HepG2 (cell line): ENCODE measurements around the gene WDR86. TPM values are rescaled to one million over a fixed set of nuclear protein-coding genes. Genes with fewer than 3 reads are reported as not detected.

Experiments used
- ATAC-seq: fragments of 200-7000 bp; cut with Tn5 transposase; 3 replicates; pipeline ENCODE4 v1.9.1; 2020; ENCODE audit warnings: mild to moderate bottlenecking, moderate library complexity
- BruUV-seq: library from RNA; stranded (reverse); fragments of 400-500 nt; replicated peaks from 2 replicates; lab custom pipeline; 2021; lab: Mats Ljungman, UMichigan
- CTCF ChIA-PET: fragments of 300-600 bp; formaldehyde crosslinking; extraction: SDS; loops from one replicate; lab custom pipeline; 2021; ENCODE audit warnings: low total read pairs, inconsistent platforms, low intra/inter-chr PET ratio; lab: Yijun Ruan, JAX
- POLR2A ChIA-PET: fragments of 350-600 bp; sonication (Branson Sonifier 250); formaldehyde crosslinking; loops from one replicate; lab custom pipeline; 2020; ENCODE audit warnings: antibody characterized with exemption, inconsistent platforms; lab: Yijun Ruan, JAX
- DNase-seq: peaks from one replicate; pipeline ENCODE4 v3.0.0-alpha.2; 2015; ENCODE audit warnings: low spot score
- FAIRE-seq: peaks from 3 replicates; lab custom pipeline; 2011; peaks lifted over from hg19 to GRCh38; lab: Jason Lieb, UNC
- H2AFZ ChIP-seq: one replicate; pipeline ENCODE4 v1.6.1; 2011; ENCODE audit warnings: low read length, inconsistent platforms
- H3K27ac ChIP-seq: fragments of 300-600 bp; 3 replicates; pipeline ENCODE4 v1.8.0; 2011; ENCODE audit warnings: mixed run types, mild to moderate bottlenecking, mixed read lengths, low read length, inconsistent platforms; ENCODE audit not compliant: insufficient read depth; ENCODE audit errors: extremely low read length
- H3K27me3 ChIP-seq, 2 experiments: fragments of 200-600 bp in 1 of 2; 2 replicates in 1 of 2; 3 replicates in 1 of 2; pipeline versions ENCODE4 v1.6.0 to v1.8.0; 2011; ENCODE audit warnings: low read length in 2 of 2, mild to moderate bottlenecking in 2 of 2, moderate library complexity in 2 of 2, inconsistent platforms in 1 of 2; ENCODE audit not compliant: insufficient read depth in 2 of 2, control insufficient read depth in 1 of 2
- H3K36me3 ChIP-seq, 2 experiments: fragments of 200-600 bp in 1 of 2; replicated peaks in 1 of 2; 2 replicates in 1 of 2; 3 replicates in 1 of 2; pipeline versions ENCODE4 v1.5.1 to v1.8.0; 2011; ENCODE audit warnings: low read length in 2 of 2, inconsistent platforms in 1 of 2; ENCODE audit not compliant: insufficient read depth in 2 of 2, control insufficient read depth in 1 of 2
- H3K4me1 ChIP-seq: 2 replicates; pipeline ENCODE4 v1.5.1; 2012; ENCODE audit warnings: low read length, inconsistent platforms; ENCODE audit not compliant: insufficient read depth
- H3K4me2 ChIP-seq: 2 replicates; pipeline ENCODE4 v1.6.0; 2011; ENCODE audit warnings: low read depth, low read length, inconsistent platforms
- H3K4me3 ChIP-seq, 3 experiments: fragments of 200-600 bp in 1 of 3; sonication (generic), shearing (Covaris generic) in 1 of 3; replicated peaks in 1 of 3; 2 replicates each; pipeline ENCODE4 v1.5.1; 2011 to 2016; ENCODE audit warnings: low read length in 3 of 3, inconsistent platforms in 2 of 3, low read depth in 2 of 3, mild to moderate bottlenecking in 2 of 3, control low read depth in 1 of 3, mixed read lengths in 1 of 3; ENCODE audit not compliant: insufficient read depth in 1 of 3
- H3K79me2 ChIP-seq: one replicate; pipeline ENCODE4 v1.6.1; 2011; ENCODE audit warnings: low read length, inconsistent platforms; ENCODE audit not compliant: insufficient read depth
- H3K9ac ChIP-seq: 2 replicates; pipeline ENCODE4 v1.6.0; 2011; ENCODE audit warnings: mild to moderate bottlenecking, low read depth, low read length, inconsistent platforms; ENCODE audit not compliant: insufficient read depth
- H3K9me3 ChIP-seq: 2 replicates; pipeline ENCODE4 v1.5.1; 2012; ENCODE audit warnings: mild to moderate bottlenecking, low read length
- H4K20me1 ChIP-seq: 2 replicates; pipeline ENCODE4 v1.6.0; 2011; ENCODE audit warnings: inconsistent platforms, mild to moderate bottlenecking, low read length, moderate library complexity; ENCODE audit not compliant: insufficient read depth
- E2F5 ChIP-seq: sonication (generic); formaldehyde crosslinking; conservative IDR thresholded peaks from 2 replicates; pipeline ENCODE4 v1.4.0; 2020; ENCODE audit warnings: missing genetic modification reagents
- KDM6A ChIP-seq: IDR thresholded peaks from 2 replicates; pipeline ENCODE4 v1.6.1; 2016; ENCODE audit warnings: low read depth
- MED1 ChIP-seq: sonication (generic); formaldehyde crosslinking; IDR thresholded peaks from 2 replicates; pipeline ENCODE4 v1.4.0; 2020; ENCODE audit warnings: missing genetic modification reagents
- NONO ChIP-seq, 2 experiments: fragments of 450-650 bp in 1 of 2; sonication (generic) in 1 of 2; formaldehyde crosslinking in 1 of 2; IDR thresholded peaks in 1 of 2; conservative IDR thresholded peaks in 1 of 2; 2 replicates each; pipeline versions ENCODE4 v1.6.1 to v1.8.0; 2017 to 2022; ENCODE audit warnings: mild to moderate bottlenecking in 1 of 2, missing genetic modification reagents in 1 of 2, moderate library complexity in 1 of 2
- PAWR ChIP-seq: sonication (generic); formaldehyde crosslinking; IDR thresholded peaks from 2 replicates; pipeline ENCODE4 v1.4.0; 2020; ENCODE audit warnings: missing genetic modification reagents, mild to moderate bottlenecking, borderline replicate concordance
- PBX3 ChIP-seq: sonication (generic); formaldehyde crosslinking; IDR thresholded peaks from 2 replicates; pipeline ENCODE4 v1.8.1; 2023; ENCODE audit warnings: missing genetic modification reagents, inconsistent platforms, borderline replicate concordance
- ZBTB2 ChIP-seq: sonication (generic); formaldehyde crosslinking; IDR thresholded peaks from 2 replicates; pipeline ENCODE4 v1.8.0; 2022; ENCODE audit warnings: low read depth, missing genetic modification reagents
- WGBS: methylation state at CpG from one replicate; pipeline ENCODE4 v1.1.6; 2017; ENCODE audit warnings: low lambda C conversion rate; 5-methylcytosine and 5-hydroxymethylcytosine counted together
- in situ Hi-C: cut with HindIII; loops from 2 replicates; pipeline ENCODE4 v1.10.0; 2017; ENCODE audit warnings: low pct_unique_long_range_greater_than_20kb; ENCODE audit not compliant: extremely low pct_ligation_motif_present
- intact Hi-C: fragments of 100-400 bp; cut with micrococcal nuclease; formaldehyde crosslinking; loops from one replicate; pipeline ENCODE4 v1.10.0; 2022; ENCODE audit not compliant: unreplicated experiment
- polyA plus RNA-seq, 8 experiments: library from polyadenylated mRNA; depleted of rRNA in 3 of 8; stranded (reverse) in 7 of 8; unstranded in 1 of 8; fragments of >200 nt; fragmentation: Illumina TruSeq in 4 of 8; extraction: Trizol in 4 of 8; gene quantifications; 2 replicates each; pipeline versions ENCODE4 v1.2.1 to v1.2.3, GENCODE V29; 2011 to 2016; ENCODE audit warnings: low read depth in 4 of 8, missing spikeins in 1 of 8, mixed read lengths in 1 of 8; ENCODE audit not compliant: insufficient read depth in 1 of 8
- total RNA-seq, 5 experiments: library from RNA; depleted of rRNA; stranded (reverse); fragments of >200 nt; fragmentation: Illumina TruSeq; extraction: Trizol; gene quantifications; 2 replicates each; pipeline ENCODE4 v1.2.3, GENCODE V29; 2016; ENCODE audit warnings: low read depth in 1 of 5

Gene WDR86
- total and polyA plus RNA-seq, 2 of the 13 experiments (the other 11 are each of a cell fraction or from before 2014, with no cell fraction given), result 0.11 to 2.9 TPM

GRCh38 chr7:151451156-151451555, 41.3 kb upstream of the WDR86 start:
- intact Hi-C loops, result no loop called here
- Histone ChIP-seq H3K79me2 (no peaks in the 10 kb centered on the region), H3K27me3 (peaks cover 9 to 42% of the 10 kb centered on the region in 2 experiments; a peak in 4 of 5 replicates), H3K9me3 (no peaks in the 10 kb centered on the region), H3K9ac (no peak overlapping the region), H3K4me3 (no peak overlapping the region), H2AFZ (no peak overlapping the region), H3K36me3 (no peaks in the 10 kb centered on the region), H3K4me2 (no peak overlapping the region), H3K27ac (no peak overlapping the region), H4K20me1 (no peaks in the 10 kb centered on the region), H3K4me1 (no peaks in the 10 kb centered on the region)
- DNase-seq, result no peak
- in situ Hi-C loops, result no loop called here
- POLR2A ChIA-PET, result no interaction called here
- TF ChIP-seq NONO (IDR thresholded peaks at IDR 0.05), result no peak
- no peak for TF ChIP-seq NONO (CRISPR knock-in tag; conservative IDR thresholded peaks at IDR 0.05)
- TF ChIP-seq PBX3 (CRISPR knock-in tag), result no peak
- WGBS, result 32% methylated on average over 4 of the region's 5 CpGs
- no peak for FAIRE-seq
- CTCF ChIA-PET, result no interaction called here
- ATAC-seq, result no peak
- no TSS peak for BruUV-seq

GRCh38 chr7:151449990-151450389, 40.2 kb upstream of the WDR86 start:
- peaks cover 7 to 32% of the 10 kb centered on the region in 2 experiments; a peak in 4 of 5 replicates for H3K27me3 ChIP-seq
- no peak for ATAC-seq
- no peaks in the 10 kb centered on the region for H3K79me2 ChIP-seq
- no TSS peak for BruUV-seq
- H3K4me3 ChIP-seq, result no peak overlapping the region
- H3K4me2 ChIP-seq, result no peak overlapping the region
- no peak overlapping the region for H3K9ac ChIP-seq
- DNase-seq, result no peak
- no peak for FAIRE-seq
- no peaks in the 10 kb centered on the region for H3K36me3 ChIP-seq
- TF ChIP-seq PAWR (CRISPR knock-in tag) (no peak), MED1 (CRISPR knock-in tag) (no peak), ZBTB2 (CRISPR knock-in tag) (no peak), E2F5 (CRISPR knock-in tag) (no peak), KDM6A (no peak)
- ChIA-PET POLR2A (no interaction called here), CTCF (no interaction called here)
- no peaks in the 10 kb centered on the region for H3K4me1 ChIP-seq
- WGBS, result 42% methylated on average over 8 of the region's 9 CpGs
- no peak overlapping the region for H3K27ac ChIP-seq
- H2AFZ ChIP-seq, result no peak overlapping the region
- no peaks in the 10 kb centered on the region for H4K20me1 ChIP-seq
- in situ Hi-C loops, result loop anchor here (5.0 kb wide), 1 partner anchor 83 kb away; no protein-coding TSS in a partner anchor
- H3K9me3 ChIP-seq, result no peaks in the 10 kb centered on the region
- intact Hi-C loops, result loop anchor here (5.0 kb wide), 1 partner anchor 43 kb away; no protein-coding TSS in a partner anchor
